WERI-Rb-1 (cell line): ENCODE measurements around the gene TMUB1.

Experiments used
- DNase-seq: peaks from one replicate; pipeline ENCODE4 v3.0.0-alpha.2; 2020
- H3K27ac ChIP-seq: fragments of 250-450 bp; sonication (Bioruptor Pico); 2 replicates; pipeline ENCODE4 v1.5.1; 2020; ENCODE audit warnings: mild to moderate bottlenecking, moderate library complexity
- H3K27me3 ChIP-seq: fragments of 250-450 bp; sonication (Bioruptor Pico); 2 replicates; pipeline ENCODE4 v1.5.1; 2021; ENCODE audit warnings: mild to moderate bottlenecking, low read depth, moderate library complexity; ENCODE audit not compliant: insufficient read depth, severe bottlenecking
- H3K36me3 ChIP-seq: fragments of 250-450 bp; sonication (Bioruptor Pico); 2 replicates; pipeline ENCODE4 v1.5.1; 2020; ENCODE audit warnings: mild to moderate bottlenecking, moderate library complexity
- H3K4me3 ChIP-seq: 2 replicates; pipeline ENCODE4 v1.5.1; 2011; ENCODE audit warnings: low read depth, mild to moderate bottlenecking, control low read depth, low read length
- H3K9me3 ChIP-seq: fragments of 250-450 bp; sonication (Bioruptor Pico); 2 replicates; pipeline ENCODE4 v1.5.1; 2021; ENCODE audit warnings: mild to moderate bottlenecking, moderate library complexity; ENCODE audit not compliant: severe bottlenecking
- TF ChIP-seq, protein P1 (sequence below): IDR thresholded peaks from 2 replicates; pipeline ENCODE4 v1.5.1; 2011; ENCODE audit warnings: low read depth, mild to moderate bottlenecking, control low read depth, inconsistent platforms, low read length

TMUB1 gene

DNA sequence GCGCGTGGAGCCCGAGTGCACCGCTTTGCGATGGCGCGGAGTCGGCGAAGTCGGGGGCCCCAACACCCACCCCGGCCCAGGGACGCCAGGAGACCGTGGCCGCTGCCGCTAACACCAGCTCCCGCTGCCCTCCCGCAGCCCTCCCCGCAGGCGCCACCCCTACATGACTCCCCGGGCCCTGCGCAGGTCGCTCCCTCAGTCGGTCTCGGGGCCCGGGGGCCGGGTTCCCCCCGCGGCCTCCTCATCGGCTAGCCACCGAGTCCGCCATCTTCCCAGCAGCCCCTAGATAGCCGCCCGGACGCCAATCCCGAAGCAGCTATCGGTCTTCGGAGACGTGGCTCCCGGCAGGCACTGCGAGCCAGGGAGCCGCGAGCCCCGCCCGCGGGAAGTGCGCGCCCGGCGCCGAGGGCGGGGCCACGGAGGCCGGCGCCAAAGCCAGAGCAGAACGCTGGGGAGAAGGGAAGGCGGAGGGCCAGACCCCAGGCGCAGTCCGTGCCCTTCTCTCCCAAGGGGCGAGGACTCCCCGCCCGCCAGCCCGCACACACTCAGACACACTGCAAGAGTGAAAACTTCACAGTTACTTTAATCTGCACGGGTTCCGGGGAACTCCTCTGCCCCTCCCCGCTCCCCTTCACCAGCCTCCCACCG lies 2.6 kb downstream of the TMUB1 start, which contains the start of gene FASTK:
Gene FASTK (minus strand): TSS at position 288 of the 648 bp plus-strand sequence. CDS start 43 bp downstream, at position 245.
- H3K27me3 ChIP-seq: no peaks in the 10 kb centered on the region
- peak within 1 kb of the TSS; percentile 98 for H3K27ac ChIP-seq
- H3K36me3 ChIP-seq: peaks cover 39% of the 10 kb centered on the region
- peak; percentile 92 for DNase-seq
- H3K4me3 ChIP-seq: peak within 1 kb of the TSS; percentile 80
- no peaks in the 10 kb centered on the region for H3K9me3 ChIP-seq
- TF ChIP-seq, protein P1, sequence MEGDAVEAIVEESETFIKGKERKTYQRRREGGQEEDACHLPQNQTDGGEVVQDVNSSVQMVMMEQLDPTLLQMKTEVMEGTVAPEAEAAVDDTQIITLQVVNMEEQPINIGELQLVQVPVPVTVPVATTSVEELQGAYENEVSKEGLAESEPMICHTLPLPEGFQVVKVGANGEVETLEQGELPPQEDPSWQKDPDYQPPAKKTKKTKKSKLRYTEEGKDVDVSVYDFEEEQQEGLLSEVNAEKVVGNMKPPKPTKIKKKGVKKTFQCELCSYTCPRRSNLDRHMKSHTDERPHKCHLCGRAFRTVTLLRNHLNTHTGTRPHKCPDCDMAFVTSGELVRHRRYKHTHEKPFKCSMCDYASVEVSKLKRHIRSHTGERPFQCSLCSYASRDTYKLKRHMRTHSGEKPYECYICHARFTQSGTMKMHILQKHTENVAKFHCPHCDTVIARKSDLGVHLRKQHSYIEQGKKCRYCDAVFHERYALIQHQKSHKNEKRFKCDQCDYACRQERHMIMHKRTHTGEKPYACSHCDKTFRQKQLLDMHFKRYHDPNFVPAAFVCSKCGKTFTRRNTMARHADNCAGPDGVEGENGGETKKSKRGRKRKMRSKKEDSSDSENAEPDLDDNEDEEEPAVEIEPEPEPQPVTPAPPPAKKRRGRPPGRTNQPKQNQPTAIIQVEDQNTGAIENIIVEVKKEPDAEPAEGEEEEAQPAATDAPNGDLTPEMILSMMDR: no peak

DNA sequence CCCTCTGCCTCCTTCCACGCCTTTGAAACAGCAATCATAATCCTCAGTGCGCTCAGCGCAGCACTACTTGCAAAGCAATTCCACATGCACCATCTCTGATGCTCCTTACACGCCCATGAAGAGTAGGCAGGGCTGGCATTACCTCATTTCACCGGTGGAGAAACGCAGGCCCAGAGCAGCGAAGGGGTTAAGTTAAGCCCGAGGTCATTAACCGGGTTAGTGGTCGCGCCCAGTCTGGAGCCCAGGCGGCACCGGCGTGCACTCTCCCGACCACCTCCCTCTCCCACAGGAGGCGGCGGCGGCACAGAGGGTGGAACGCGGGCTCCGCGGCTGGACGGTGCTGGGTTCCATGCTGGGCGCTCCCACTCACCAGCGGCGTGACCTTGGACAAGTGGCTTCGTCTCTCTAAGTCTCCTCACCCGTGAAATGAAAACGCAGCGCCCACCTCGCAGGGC lies 3.2 kb downstream of the TMUB1 start:
- H3K9me3 ChIP-seq: no peaks in the 10 kb centered on the region
- peak; percentile 57 for DNase-seq
- H3K36me3 ChIP-seq: peaks cover 44% of the 10 kb centered on the region
- TF ChIP-seq, protein P1: no peak
- no peaks in the 10 kb centered on the region for H3K27me3 ChIP-seq
- H3K4me3 ChIP-seq: peak overlapping the region; percentile 80
- peak overlapping the region; percentile 98 for H3K27ac ChIP-seq

DNA sequence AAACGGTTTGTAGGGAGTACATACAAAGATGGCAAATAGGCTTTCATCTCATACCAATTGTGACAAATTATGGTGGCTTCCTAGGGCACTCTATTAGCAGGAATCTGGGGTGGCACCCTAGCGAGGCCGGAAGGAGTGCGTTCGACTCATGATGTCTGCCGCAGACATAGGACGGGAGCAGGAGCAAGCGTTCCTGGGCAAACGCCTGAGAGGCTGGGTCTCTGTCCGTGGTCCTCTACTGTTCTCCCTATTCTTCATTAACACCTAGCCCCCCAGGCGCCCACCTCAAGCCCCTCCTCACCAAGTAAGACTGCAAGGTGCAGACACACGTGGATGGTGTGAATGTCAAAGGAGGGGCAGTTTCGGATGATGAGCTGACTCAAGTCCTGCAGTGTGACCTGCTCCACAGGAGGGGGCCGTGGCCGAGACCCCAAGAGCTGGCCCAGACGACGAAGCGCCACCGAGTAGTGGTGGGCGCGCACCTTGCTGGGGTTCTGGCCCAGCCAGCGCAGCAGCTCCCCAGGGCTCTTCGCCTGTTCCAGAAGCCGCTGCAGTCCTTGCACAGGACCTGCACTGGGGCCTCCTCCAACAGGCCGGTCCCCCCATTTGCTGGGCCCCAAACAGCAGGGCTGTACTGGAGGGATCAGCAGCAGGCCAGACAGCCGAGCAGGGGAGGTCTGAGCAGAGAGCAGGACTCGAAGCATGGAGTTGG lies 3.9 kb downstream of the TMUB1 start:
- H3K9me3 ChIP-seq: no peaks in the 10 kb centered on the region
- H3K27me3 ChIP-seq: no peaks in the 10 kb centered on the region
- DNase-seq: no peak
- peaks cover 52% of the 10 kb centered on the region for H3K36me3 ChIP-seq
- H3K4me3 ChIP-seq: peak overlapping the region; percentile 80
- peak overlapping the region; percentile 98 for H3K27ac ChIP-seq
- TF ChIP-seq, protein P1: no peak

DNA sequence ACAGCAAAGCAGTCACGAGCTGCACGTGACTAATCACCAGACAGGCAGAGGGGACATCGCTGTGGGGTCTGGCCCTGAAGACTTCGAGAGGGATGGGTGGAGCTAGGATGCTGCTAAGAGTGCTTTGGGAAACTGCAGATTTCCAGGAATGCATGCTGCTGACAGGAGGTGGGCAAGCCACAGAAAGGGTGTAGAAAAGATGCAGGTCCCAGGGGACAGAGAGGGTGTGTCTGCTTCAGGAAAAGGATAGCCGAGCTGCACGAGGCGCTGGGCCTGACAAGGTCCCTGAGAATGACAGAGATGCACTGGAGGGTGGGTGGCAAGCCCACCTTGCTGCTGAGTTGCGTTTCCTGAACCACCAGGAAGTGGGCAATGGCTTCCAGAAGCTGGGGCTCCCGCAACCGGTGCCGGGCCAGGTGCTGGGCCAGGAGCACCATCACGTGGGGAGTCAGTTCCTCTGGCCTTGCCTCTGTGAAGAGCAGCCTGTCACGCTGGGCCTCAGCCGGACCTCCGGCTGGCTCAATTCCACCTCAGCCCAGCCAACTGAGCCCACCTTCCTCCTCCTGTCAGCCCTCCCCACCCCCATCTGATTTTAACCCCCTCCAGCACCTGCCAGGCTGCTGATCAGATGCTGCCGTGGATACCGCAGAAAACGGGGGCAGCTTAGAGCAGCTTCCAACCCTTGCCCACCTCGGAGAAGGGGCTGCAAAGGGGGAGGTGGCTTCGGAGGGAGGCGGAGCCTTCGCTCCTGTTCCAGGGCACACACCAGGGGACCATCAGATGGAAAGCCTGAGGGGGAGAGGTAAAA lies 4.9 kb downstream of the TMUB1 start:
- TF ChIP-seq, protein P1: no peak
- H3K27me3 ChIP-seq: no peaks in the 10 kb centered on the region
- H3K9me3 ChIP-seq: no peaks in the 10 kb centered on the region
- DNase-seq: peak; percentile 68
- H3K4me3 ChIP-seq: no peak overlapping the region
- H3K36me3 ChIP-seq: peaks cover 61% of the 10 kb centered on the region
- H3K27ac ChIP-seq: peak overlapping the region; percentile 5; the same call in 1 of the 2 replicates

DNA sequence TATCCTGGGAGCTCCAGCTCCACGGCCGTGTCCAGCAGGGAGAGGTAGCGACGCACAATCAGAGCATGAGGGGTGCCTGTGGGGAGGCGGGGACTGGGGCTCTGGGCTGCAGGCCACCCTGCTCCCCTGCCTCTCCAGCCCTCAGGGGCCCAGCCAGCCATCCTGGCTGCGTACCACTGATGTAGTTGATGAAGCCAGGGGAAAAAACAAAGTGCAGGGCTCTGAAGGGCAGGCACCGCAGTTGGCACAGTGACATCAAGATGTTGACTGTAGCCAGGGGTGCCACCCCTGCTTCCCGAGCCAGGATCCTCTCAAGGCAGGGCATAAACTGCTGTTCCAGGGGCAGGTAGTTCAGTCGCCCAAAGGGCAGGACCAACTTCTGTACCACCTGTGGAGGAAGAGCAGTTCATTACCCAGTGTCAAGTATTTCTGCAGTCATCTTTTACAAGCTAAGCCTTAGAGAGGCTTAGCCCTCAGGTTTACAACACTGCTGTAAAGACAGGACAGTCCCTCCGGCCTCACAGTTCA lies 5.5 kb downstream of the TMUB1 start:
- Histone ChIP-seq H3K27me3 (no peaks in the 10 kb centered on the region), H3K27ac (peak overlapping the region; percentile 43), H3K36me3 (peaks cover 67% of the 10 kb centered on the region), H3K9me3 (no peaks in the 10 kb centered on the region), H3K4me3 (no peak overlapping the region)
- TF ChIP-seq, protein P1: no peak
- no peak for DNase-seq
